DMS 273 (cell line): Measurements from ENCODE around the gene RCBTB2.

Experiments
- DNase-seq: peaks from one replicate; lab custom pipeline; 2025; ENCODE audit not compliant: unreplicated experiment; lab: John Stamatoyannopoulos, UW

Gene RCBTB2

GRCh38 chr13:48564056-48564455 is 31.2 kb upstream of the RCBTB2 start:
- no peak for DNase-seq

- DNase-seq = no peak
Observed at GRCh38 chr13:48563626-48564025, 30.7 kb upstream of the RCBTB2 start.

GRCh38 chr13:48562296-48563066 is 29.6 kb upstream of the RCBTB2 start:
- no peak for DNase-seq

GRCh38 chr13:48561466-48562235 is 28.8 kb upstream of the RCBTB2 start:
- no peak for DNase-seq

- no peak for DNase-seq
Observed at GRCh38 chr13:48560657-48561337, 27.9 kb upstream of the RCBTB2 start.

- DNase-seq = no peak
Observed at GRCh38 chr13:48559638-48560320, 26.9 kb upstream of the RCBTB2 start.

- no peak for DNase-seq
Observed at GRCh38 chr13:48556817-48557216, 23.9 kb upstream of the RCBTB2 start.

- no peak for DNase-seq
Observed at GRCh38 chr13:48555441-48555840, 22.6 kb upstream of the RCBTB2 start.

GRCh38 chr13:48551329-48551728 is 18.4 kb upstream of the RCBTB2 start:
- peak; percentile 2 for DNase-seq

GRCh38 chr13:48549658-48550057 is 16.8 kb upstream of the RCBTB2 start:
- no peak for DNase-seq

GRCh38 chr13:48547663-48548092 is 14.8 kb upstream of the RCBTB2 start:
- no peak for DNase-seq

GRCh38 chr13:48545608-48546007 is 12.7 kb upstream of the RCBTB2 start:
- DNase-seq = no peak

GRCh38 chr13:48542581-48543341 is 9.9 kb upstream of the RCBTB2 start:
- DNase-seq = peak; percentile 60

- no peak for DNase-seq
Observed at GRCh38 chr13:48542138-48542537, 9.3 kb upstream of the RCBTB2 start.

GRCh38 chr13:48539550-48539949 is 6.7 kb upstream of the RCBTB2 start:
- DNase-seq = no peak

GRCh38 chr13:48536621-48537250 is 3.9 kb upstream of the RCBTB2 start:
- no peak for DNase-seq

- no peak for DNase-seq
Observed at GRCh38 chr13:48535766-48536165, 2.9 kb upstream of the RCBTB2 start.

- no peak for DNase-seq
Observed at GRCh38 chr13:48534911-48535501, 2.1 kb upstream of the RCBTB2 start.

- no peak for DNase-seq
Observed at GRCh38 chr13:48533961-48534600, 1.2 kb upstream of the RCBTB2 start.
